Measurements from ENCODE around the gene ARMC6.

DNA sequence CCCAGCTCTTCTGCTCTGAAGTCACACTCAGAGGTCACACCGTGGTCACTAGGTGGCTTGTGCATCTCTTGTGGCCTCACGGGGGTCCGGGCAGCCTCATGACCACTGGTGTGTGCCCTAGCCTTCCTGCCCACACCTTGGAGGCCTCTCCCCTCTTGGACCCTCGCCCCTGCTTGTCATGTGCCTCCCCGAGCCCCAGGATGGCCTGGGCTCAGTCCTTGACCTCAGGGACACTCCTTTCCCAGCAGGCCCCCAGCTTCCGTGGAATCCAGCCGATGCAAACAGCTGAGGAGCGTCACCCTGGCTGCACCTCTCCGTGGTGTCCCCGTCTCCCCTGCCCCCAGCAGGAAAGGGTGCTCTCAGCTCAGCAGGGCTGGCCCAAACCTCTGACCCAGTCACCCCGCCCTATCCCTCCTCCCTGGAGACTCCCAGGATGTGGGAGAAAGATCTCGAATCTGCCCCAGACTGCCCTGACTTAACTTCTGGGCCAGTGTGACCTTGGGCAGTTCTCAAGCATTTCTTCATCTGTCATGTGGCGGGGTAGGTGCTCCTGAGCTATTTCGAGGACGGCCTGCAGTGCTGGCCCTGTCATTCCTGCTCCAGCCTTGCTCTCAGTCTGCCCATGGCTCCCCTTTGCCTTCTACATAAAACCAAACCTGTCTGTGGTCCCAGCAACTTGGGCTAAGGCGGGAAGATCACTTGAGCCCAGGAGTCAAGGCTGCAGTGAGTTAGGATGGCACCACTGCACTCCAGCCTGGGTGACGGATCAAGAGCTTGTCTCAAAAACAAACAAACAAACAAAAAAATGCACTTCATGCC is 25.8 kb downstream of the ARMC6 start:
- TF ChIP-seq CTCF (IDR thresholded peaks at IDR 0.05; ENCODE audit: low read depth, low read length) = no peak
- no peak for TF ChIP-seq POLR2A (IDR thresholded peaks at IDR 0.05; ENCODE audit: extremely low read depth, insufficient read length)

All from NB4 (cell line).